Skin epidermis (tissue), 12 donors: ENCODE data around the gene VPS35.
A peak's percentile ranks its signal among the peaks of the same experiment; 100 is the strongest.

Experiments
- H3K27ac ChIP-seq, 21 experiments: fragments of 200-600 bp; sonication (generic) in 11 of 21; one replicate each; pipeline ENCODE4 v1.5.0; 2020; ENCODE audit warnings: mild to moderate bottlenecking in 3 of 21, inconsistent platforms in 2 of 21, moderate library complexity in 2 of 21
- H3K4me3 ChIP-seq, 7 experiments: fragments of 200-600 bp; sonication (generic) in 2 of 7; one replicate each; pipeline ENCODE4 v1.5.0; 2020; ENCODE audit warnings: inconsistent platforms in 2 of 7, mild to moderate bottlenecking in 2 of 7, moderate library complexity in 1 of 7

The VPS35 gene

DNA sequence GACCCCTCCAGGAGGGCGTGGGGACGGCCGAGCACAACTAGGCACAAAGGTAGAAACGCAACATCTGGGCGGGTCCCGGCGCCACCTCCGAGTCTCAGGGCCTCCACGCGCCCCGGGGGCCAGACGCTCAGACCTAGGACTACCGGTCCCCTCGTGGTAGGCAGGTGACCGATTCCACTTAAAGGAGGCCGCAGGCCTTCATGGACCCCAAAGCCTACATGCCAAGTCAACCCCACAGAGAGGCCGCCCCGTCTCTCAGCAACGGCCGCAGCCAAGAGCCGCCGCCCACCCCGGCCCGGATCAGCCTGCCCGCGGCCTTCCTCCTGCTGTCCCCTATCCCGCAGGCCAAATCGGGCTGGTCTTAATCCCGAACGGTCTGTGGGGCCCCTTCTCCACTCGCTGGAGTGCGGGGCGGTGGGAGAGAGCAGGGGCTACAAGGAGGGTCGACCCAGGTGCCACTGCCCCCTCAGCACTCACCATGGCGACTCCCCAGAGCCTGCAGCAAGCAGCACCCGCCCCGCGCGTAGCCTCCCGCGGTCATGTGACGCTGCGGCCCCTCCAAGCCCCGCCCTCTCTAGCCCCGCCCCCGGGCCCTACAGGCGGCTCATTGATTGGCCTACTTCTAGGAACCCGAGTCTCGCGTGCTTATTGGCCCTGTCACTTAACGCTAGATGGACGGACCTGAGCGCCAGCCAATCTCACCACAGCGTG lies at the start of gene VPS35:
Gene VPS35, minus strand, starts transcription at position 525 of the 711 bp plus-strand sequence. Its CDS starts 45 bp downstream, at position 480.
- peak within 1 kb of the TSS; percentile 70 to 97 (median 87) for H3K4me3 ChIP-seq
- H3K27ac ChIP-seq, result peak within 1 kb of the TSS; percentile 69 to 96 (median 90)

GRCh38 chr16:46737621-46738214 lies 48.7 kb upstream of the VPS35 start:
- no peak overlapping the region for H3K4me3 ChIP-seq
- no peak overlapping the region for H3K27ac ChIP-seq

- Histone ChIP-seq H3K4me3 (no peak overlapping the region), H3K27ac (no peak overlapping the region)
These were observed 47.7 kb upstream of the VPS35 start for GRCh38 chr16:46736695-46737094.

- H3K27ac ChIP-seq, result no peak overlapping the region
These were observed 44.4 kb upstream of the VPS35 start for GRCh38 chr16:46733319-46733830.

DNA sequence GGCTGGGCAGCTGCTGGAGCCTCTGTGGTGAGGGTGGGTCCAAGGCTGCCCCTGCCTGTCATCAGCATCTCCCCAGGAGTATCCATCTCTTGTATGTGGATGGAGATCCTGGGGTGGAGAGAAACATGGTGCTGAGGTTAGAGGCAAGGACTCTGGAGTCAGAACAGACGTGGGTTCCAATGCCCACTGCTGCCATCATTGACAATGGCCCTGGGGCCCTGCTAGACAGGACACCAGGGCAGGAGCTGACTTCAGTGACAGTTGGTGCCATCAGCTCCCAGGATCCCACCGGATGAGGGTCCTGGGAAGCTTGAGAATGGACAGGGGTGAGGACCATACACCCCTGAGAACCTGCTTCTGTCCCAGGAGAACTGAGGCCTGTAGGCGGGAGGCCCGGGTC lies 43.6 kb upstream of the VPS35 start:
- Histone ChIP-seq H3K4me3 (no peak overlapping the region), H3K27ac (no peak overlapping the region)

More at GRCh38 chr16:46733319-46733830, 44.4 kb upstream of the VPS35 start:
- H3K4me3 ChIP-seq, result no peak overlapping the region

DNA sequence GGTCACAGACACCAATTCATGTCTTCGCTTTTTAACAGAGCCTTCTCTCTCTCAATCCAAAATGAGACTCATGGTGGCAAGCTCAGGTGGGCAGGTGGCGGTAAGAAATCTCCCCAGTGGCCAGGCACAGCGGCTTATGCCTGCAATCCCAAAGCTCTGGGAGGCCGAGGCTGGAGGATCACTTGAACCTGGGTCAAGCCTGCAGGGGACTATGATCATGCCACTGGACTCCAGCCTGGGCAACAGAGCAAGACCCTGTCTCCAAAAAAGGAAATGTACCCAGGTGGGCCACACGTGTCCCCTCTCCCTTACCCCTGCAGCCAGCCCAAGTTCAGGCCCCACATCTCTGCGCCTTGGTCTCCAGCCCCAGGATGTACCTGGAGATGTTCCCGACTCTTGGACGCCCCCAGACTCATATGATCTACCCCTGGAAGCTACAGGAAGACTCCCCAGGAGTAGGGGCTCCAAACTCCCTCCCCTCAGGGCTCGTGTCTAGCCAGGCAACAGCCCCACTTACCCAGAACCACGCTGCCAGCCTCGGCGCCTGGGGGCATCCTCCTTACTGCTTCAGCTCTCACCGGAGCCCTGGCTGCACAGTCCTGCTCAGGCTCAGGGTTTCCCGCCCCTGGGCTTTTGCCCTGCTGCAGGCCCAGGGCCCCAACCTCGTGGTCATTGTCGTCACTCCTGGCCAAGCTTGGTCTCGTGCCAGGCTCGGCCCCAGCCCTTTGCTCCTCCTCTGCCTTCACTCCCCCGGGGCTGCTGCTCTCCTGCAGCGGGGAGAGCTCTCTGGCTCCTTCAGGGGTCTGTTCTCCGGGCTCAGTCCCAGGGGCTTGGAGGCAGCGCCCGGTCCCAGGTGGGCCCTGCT lies 42.9 kb upstream of the VPS35 start:
- no peak overlapping the region for H3K4me3 ChIP-seq
- H3K27ac ChIP-seq, result no peak overlapping the region

DNA sequence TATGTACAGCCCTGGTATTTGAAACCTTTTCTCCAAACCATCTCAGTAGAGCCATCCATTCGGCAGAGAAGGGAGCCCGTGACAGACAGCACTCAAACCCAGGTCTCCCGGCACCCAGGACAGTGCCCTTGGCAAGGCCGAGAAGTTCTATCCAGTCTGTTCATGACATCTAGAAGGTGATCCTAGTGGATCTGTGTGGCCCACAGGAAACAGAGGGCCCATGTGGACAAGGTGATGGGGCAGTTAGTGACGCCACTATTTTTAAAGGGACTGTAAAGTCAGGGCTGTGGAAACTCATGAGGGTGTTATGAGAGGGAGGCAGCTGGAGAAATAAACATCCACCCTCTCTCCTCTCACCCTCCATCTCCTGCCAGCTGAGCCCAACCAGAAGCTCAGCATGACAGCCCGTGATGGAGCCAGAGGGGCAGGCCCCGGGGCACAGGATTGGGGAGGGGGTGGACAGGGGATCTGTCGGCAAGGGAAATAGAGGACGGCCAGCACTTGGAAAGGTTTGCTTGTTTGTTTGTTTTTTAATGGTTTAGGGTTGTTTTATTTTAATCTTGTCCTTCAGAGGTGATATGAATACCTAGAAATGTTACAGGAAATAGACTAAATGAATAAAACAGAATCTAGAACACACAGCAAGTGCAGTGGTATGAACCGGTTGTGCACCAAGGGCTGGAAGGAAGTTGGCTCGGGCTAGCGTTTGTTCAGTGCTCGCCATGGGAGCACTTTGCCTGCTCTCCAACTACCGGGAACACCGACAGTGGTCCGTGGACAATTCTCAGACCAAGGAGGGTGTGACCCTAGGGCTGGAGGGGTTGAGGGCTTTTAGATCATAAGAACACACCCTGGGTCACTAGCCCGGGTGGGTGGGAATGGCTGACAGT lies 42.1 kb upstream of the VPS35 start:
- no peak overlapping the region for H3K27ac ChIP-seq
- H3K4me3 ChIP-seq, result no peak overlapping the region

DNA sequence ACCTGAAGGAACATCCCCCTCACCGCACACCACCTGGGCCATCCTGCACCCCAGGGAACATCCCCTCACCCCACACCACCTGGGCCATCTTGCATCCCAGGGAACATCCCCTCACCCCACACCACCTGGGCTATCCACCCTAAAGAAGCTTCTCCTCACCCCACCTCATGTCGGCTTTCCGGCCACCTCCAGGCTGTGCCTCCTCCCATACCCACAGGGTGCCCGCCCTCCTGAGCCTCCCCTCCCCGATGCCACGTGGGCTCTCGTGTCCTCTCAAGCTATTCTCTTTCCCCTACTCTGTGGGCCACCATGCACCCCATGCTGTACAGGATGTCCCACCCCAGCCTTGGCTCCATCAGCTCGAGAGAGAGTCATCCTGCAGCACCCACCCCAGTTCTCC lies 41.1 kb upstream of the VPS35 start:
- no peak overlapping the region for H3K27ac ChIP-seq
- no peak overlapping the region for H3K4me3 ChIP-seq

- Histone ChIP-seq H3K4me3 (no peak overlapping the region), H3K27ac (no peak overlapping the region)
These were observed 40.5 kb upstream of the VPS35 start for GRCh38 chr16:46729326-46729995.

DNA sequence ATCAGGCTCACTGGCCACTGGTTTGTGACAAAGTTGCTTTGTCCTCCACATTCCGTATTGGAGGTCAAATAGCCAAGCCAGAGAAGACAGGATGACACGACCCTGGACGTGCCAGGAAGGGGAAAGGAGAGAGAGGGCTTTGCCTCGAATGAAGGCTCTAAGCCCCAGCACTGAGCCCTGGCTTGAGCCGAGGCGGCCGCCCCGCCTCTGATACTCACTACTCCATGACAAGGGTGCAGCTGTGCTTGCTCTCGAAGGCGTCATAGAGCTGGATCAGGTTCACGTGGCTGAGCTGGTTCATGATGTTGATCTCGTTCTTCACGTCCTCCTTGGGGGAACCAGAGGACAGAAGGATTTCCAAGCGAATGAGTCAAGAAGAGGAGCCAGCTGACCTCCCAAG lies 39.8 kb upstream of the VPS35 start:
- H3K27ac ChIP-seq, result no peak overlapping the region
- H3K4me3 ChIP-seq, result no peak overlapping the region

DNA sequence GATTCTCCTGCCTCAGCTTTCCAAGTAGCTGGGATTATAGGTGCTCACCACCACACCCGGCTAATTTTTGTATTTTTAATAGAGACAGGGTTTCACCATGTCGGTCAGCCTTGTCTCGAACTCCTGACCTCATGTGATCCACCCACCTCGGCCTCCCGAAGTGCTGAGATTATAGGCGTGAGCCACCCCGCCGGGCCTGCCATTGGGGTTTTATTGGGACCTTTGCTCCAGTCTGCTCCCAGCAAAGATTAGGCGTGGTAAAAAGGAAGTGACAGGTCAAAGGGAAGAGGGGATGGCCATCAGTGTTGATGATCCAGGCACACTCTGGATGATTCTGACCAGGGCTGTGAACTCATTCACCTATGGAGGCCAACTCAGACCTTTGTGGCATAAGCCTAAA lies 38.7 kb upstream of the VPS35 start:
- Histone ChIP-seq H3K4me3 (no peak overlapping the region), H3K27ac (no peak overlapping the region)

- H3K27ac ChIP-seq, result no peak overlapping the region
- no peak overlapping the region for H3K4me3 ChIP-seq
These were observed 38.2 kb upstream of the VPS35 start for GRCh38 chr16:46727184-46727583.

GRCh38 chr16:46721885-46722284 lies 32.9 kb upstream of the VPS35 start:
- Histone ChIP-seq H3K4me3 (no peak overlapping the region), H3K27ac (no peak overlapping the region)

- no peak overlapping the region for H3K4me3 ChIP-seq
- no peak overlapping the region for H3K27ac ChIP-seq
These were observed 31.6 kb upstream of the VPS35 start for GRCh38 chr16:46720619-46721018.

GRCh38 chr16:46719528-46719927 lies 30.6 kb upstream of the VPS35 start:
- H3K27ac ChIP-seq, result no peak overlapping the region
- H3K4me3 ChIP-seq, result no peak overlapping the region

GRCh38 chr16:46718214-46718613 lies 29.2 kb upstream of the VPS35 start:
- no peak overlapping the region for H3K27ac ChIP-seq
- H3K4me3 ChIP-seq, result no peak overlapping the region

GRCh38 chr16:46717692-46718091 lies 28.7 kb upstream of the VPS35 start:
- Histone ChIP-seq H3K27ac (no peak overlapping the region), H3K4me3 (no peak overlapping the region)

DNA sequence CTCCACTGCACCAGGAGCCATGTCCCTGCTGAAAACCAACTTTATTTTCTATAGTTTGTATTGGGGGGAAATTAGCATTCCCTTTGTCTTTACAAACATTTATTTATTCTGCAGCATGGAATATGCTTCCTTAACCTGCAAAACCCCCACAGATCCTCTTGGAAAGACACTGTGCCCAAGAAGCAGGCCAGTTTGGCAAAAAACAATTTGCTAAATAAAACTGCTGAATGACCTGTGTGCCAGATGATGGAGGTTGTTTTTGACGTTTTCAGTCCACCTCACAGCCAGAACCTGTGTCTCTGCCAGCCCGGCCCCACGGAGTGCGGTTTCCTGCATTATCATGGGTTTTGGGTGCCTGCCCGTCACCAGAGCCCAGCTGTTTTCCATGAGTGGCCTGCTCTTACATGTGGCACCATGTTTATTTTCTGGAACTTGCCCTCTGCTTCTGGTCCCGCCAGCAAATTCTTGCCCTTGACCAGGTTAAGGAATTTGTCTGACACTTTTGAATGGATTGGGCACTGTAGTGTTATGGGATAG lies 26.9 kb upstream of the VPS35 start:
- H3K27ac ChIP-seq, result no peak overlapping the region

More for the DNA sequence above, 26.9 kb upstream of the VPS35 start:
- H3K4me3 ChIP-seq, result no peak overlapping the region
